GM12878 (cell line): ENCODE results near the gene NOS1. TPM values are rescaled to one million over a fixed set of nuclear protein-coding genes. Genes with fewer than 3 reads are reported as not detected.

Experiments used
- CHD4 ChIP-seq: fragments of 200-600 bp; sonication (generic); IDR thresholded peaks from 2 replicates; pipeline ENCODE4 v1.6.1; 2016; ENCODE audit warnings: mild to moderate bottlenecking
- CREB1 ChIP-seq: IDR thresholded peaks from 2 replicates; pipeline ENCODE4 v1.6.1; 2012; ENCODE audit warnings: low read depth, mild to moderate bottlenecking, inconsistent platforms
- DPF2 ChIP-seq: fragments of 450-650 bp; IDR thresholded peaks from 2 replicates; pipeline ENCODE4 v1.6.1; 2017; ENCODE audit warnings: mild to moderate bottlenecking
- E2F4 ChIP-seq: IDR thresholded peaks from 2 replicates; pipeline ENCODE4 v1.6.1; 2012; ENCODE audit warnings: low read depth, low read length, improper control_type of control experiment
- EGR1 ChIP-seq, 2 experiments: IDR thresholded peaks; 1 replicate in 1 of 2; 2 replicates in 1 of 2; pipeline ENCODE4 v1.6.1; 2011 to 2012; ENCODE audit warnings: low read depth in 2 of 2, low read length in 2 of 2, borderline replicate concordance in 1 of 2, mild to moderate bottlenecking in 1 of 2, moderate library complexity in 1 of 2
- EP300 ChIP-seq, 2 experiments: fragments of 150-350 bp in 1 of 2; IDR thresholded peaks; 2 replicates each; pipeline ENCODE4 v1.6.1; 2011 to 2012; ENCODE audit warnings: low read depth in 2 of 2, low read length in 2 of 2, borderline replicate concordance in 1 of 2, improper control_type of control experiment in 1 of 2, inconsistent platforms in 1 of 2; ENCODE audit not compliant: control insufficient read depth in 1 of 2
- FOXK2 ChIP-seq: fragments of 450-650 bp; IDR thresholded peaks from 2 replicates; pipeline ENCODE4 v1.6.1; 2017; ENCODE audit warnings: mild to moderate bottlenecking, moderate library complexity
- GABPA ChIP-seq: IDR thresholded peaks from 2 replicates; pipeline ENCODE4 v1.6.1; 2014; ENCODE audit warnings: antibody characterized with exemption, low read depth, mild to moderate bottlenecking, inconsistent platforms
- IKZF1 ChIP-seq: fragments of 450-650 bp; conservative IDR thresholded peaks from 2 replicates; pipeline ENCODE4 v1.6.1; 2017; ENCODE audit warnings: antibody characterized with exemption, mild to moderate bottlenecking
- IKZF2 ChIP-seq, 2 experiments: fragments of 450-650 bp; IDR thresholded peaks; 2 replicates each; pipeline ENCODE4 v1.6.1; 2017; ENCODE audit warnings: mild to moderate bottlenecking in 2 of 2, moderate library complexity in 2 of 2
- IRF4 ChIP-seq: IDR thresholded peaks from 2 replicates; pipeline ENCODE4 v1.6.1; 2011; ENCODE audit warnings: low read depth, low read length
- NFIC ChIP-seq: IDR thresholded peaks from 2 replicates; pipeline ENCODE4 v1.6.1; 2012; ENCODE audit warnings: low read depth, mild to moderate bottlenecking, inconsistent platforms, low read length, moderate library complexity
- NFYA ChIP-seq: IDR thresholded peaks from 2 replicates; pipeline ENCODE4 v1.6.1; 2011; ENCODE audit warnings: low read depth, mild to moderate bottlenecking, low read length, improper control_type of control experiment, borderline replicate concordance
- NRF1 ChIP-seq: conservative IDR thresholded peaks from 2 replicates; pipeline ENCODE4 v1.6.1; 2011; ENCODE audit warnings: mild to moderate bottlenecking, low read depth, low read length, improper control_type of control experiment
- RAD21 ChIP-seq: IDR thresholded peaks from 2 replicates; pipeline ENCODE4 v1.6.1; 2011; ENCODE audit warnings: mild to moderate bottlenecking, low read depth, low read length, moderate library complexity; ENCODE audit not compliant: insufficient read depth
- RUNX3 ChIP-seq: IDR thresholded peaks from 2 replicates; pipeline ENCODE4 v1.6.1; 2012; ENCODE audit warnings: low read length, inconsistent platforms
- SIX5 ChIP-seq: IDR thresholded peaks from 2 replicates; pipeline ENCODE4 v1.6.1; 2011; ENCODE audit warnings: mild to moderate bottlenecking, low read depth, low read length, moderate library complexity; ENCODE audit not compliant: severe bottlenecking
- SMAD1 ChIP-seq: fragments of 450-650 bp; IDR thresholded peaks from 2 replicates; pipeline ENCODE4 v1.6.1; 2018; ENCODE audit warnings: mild to moderate bottlenecking, low read depth; ENCODE audit not compliant: partially characterized antibody
- SP1 ChIP-seq: IDR thresholded peaks from one replicate; pipeline ENCODE4 v1.6.1; 2011; ENCODE audit warnings: low read depth, low read length
- SREBF1 ChIP-seq: IDR thresholded peaks from 2 replicates; pipeline ENCODE4 v1.6.1; 2012; ENCODE audit warnings: mild to moderate bottlenecking, low read length
- SREBF2 ChIP-seq: IDR thresholded peaks from 2 replicates; pipeline ENCODE4 v1.6.1; 2012; ENCODE audit warnings: mild to moderate bottlenecking, low read length
- STAT3 ChIP-seq: IDR thresholded peaks from 2 replicates; pipeline ENCODE4 v1.6.1; 2011; ENCODE audit warnings: low read depth, low read length, improper control_type of control experiment
- SUZ12 ChIP-seq: fragments of 200-600 bp; sonication (generic); IDR thresholded peaks from one replicate; pipeline ENCODE4 v1.6.1; 2018; ENCODE audit warnings: antibody characterized with exemption, mild to moderate bottlenecking; ENCODE audit not compliant: unreplicated experiment
- USF1 ChIP-seq: IDR thresholded peaks from 2 replicates; pipeline ENCODE4 v1.6.1; 2011; ENCODE audit warnings: borderline replicate concordance, low read depth, mild to moderate bottlenecking, moderate library complexity, mixed read lengths, low read length; ENCODE audit not compliant: insufficient read depth; ENCODE audit errors: extremely low read length
- WRNIP1 ChIP-seq: IDR thresholded peaks from 2 replicates; pipeline ENCODE4 v1.6.1; 2011; ENCODE audit warnings: low read depth, low read length, improper control_type of control experiment, borderline replicate concordance
- YY1 ChIP-seq: IDR thresholded peaks from 2 replicates; pipeline ENCODE4 v1.6.1; 2011; ENCODE audit warnings: low read depth, mild to moderate bottlenecking, low read length
- ZNF207 ChIP-seq: fragments of 450-650 bp; IDR thresholded peaks from 2 replicates; pipeline ENCODE4 v1.6.1; 2014; ENCODE audit warnings: antibody characterized with exemption, mild to moderate bottlenecking, borderline replicate concordance
- ZNF24 ChIP-seq: fragments of 450-650 bp; IDR thresholded peaks from 2 replicates; pipeline ENCODE4 v1.6.1; 2017; ENCODE audit warnings: antibody characterized with exemption, mild to moderate bottlenecking
- polyA plus RNA-seq, 11 experiments: library from polyadenylated mRNA; depleted of rRNA in 4 of 11; unstranded in 6 of 11; stranded (reverse) in 5 of 11; fragments of >200 nt; fragmentation: Nextera tagmentation in 4 of 11; fragmentation: Illumina TruSeq in 1 of 11; extraction: Ambion mirVana in 4 of 11; extraction: Trizol in 1 of 11; gene quantifications; 1 replicate in 1 of 11; 2 replicates in 10 of 11; pipeline versions ENCODE4 v1.2.1 to v1.2.3, GENCODE V29; 2011 to 2016; ENCODE audit warnings: inconsistent platforms in 2 of 11, missing spikeins in 2 of 11, low read depth in 1 of 11
- total RNA-seq, 4 experiments: library from RNA; depleted of rRNA in 3 of 4; stranded (reverse); fragments of >200 nt in 3 of 4; fragmentation: Illumina TruSeq in 1 of 4; extraction: Trizol in 1 of 4; gene quantifications; 2 replicates each; pipeline versions ENCODE4 v1.2.1 to v1.2.3, GENCODE V29; 2013 to 2021
- TF ChIP-seq, protein P1 (sequence below): IDR thresholded peaks from 2 replicates; pipeline ENCODE4 v1.6.1; 2011; ENCODE audit warnings: low read depth, low read length, improper control_type of control experiment, borderline replicate concordance
- TF ChIP-seq, protein P2 (sequence below): fragments of 450-650 bp; IDR thresholded peaks from 2 replicates; pipeline ENCODE4 v1.6.1; 2016; ENCODE audit warnings: mild to moderate bottlenecking

Gene NOS1
- total and polyA plus RNA-seq, 10 of the 15 experiments (the other 5 are each of a cell fraction or from before 2014, with no cell fraction given), result under 0.01 to 0.04 (median 0.01) TPM; not detected in 7

DNA sequence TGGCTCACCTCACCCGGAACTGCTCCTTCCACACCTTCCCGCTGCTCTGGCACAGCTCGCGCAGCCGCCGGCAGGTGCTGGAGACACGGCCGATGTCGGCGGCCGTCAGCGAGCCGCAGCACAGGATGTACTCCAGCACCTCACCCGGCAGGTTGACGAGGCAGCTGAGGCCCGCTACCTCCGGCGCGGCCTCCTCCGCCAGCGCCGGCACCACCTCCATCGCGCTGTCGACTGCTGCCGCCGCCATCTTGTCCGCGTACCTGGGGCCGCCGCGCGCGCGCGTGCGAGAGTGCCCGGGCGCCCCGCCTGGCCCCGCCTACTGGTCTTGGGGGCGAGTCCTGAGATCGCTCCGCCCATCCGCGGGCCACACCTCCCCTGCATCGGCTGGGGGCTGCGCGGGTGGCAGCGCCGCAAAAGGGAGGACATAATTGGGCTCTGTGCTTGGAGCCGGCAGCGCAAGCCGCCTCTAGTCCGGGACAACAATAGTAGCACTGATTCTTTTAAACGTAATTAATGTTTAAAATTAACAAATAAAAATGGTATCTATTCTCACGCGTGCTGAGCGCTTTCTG is 171.1 kb downstream of the NOS1 start, which contains the start of gene FBXO21 (continued):
- TF ChIP-seq CREB1 (no peak), SUZ12 (no peak), NFIC (no peak), DPF2 (0 out of 2 replicates have a peak, but pooled peaks have one; percentile 44), NFYA (no peak), USF1 (no peak), ZNF24 (no peak), E2F4 (no peak), IKZF1 (peak; percentile 56), SIX5 (peak; percentile 7), RUNX3 (no peak), EGR1 (IDR thresholded peaks at IDR 0.05; ENCODE audit: borderline replicate concordance in 1 of 2, low read depth in 2 of 2, low read length in 2 of 2) (0 out of 3 replicates have a peak, but pooled peaks of 1 of the 2 experiments have one; percentile 31), IRF4 (no peak), EP300 (IDR thresholded peaks at IDR 0.05; ENCODE audit: borderline replicate concordance in 1 of 2, control insufficient read depth in 1 of 2, low read depth in 2 of 2, low read length in 2 of 2) (no peak), YY1 (peak; percentile 97), SP1 (no peak), IKZF2 (IDR thresholded peaks at IDR 0.05) (no peak), CHD4 (no peak), GABPA (no peak), ZNF207 (peak; percentile 58; the same call in 1 of the 2 replicates), SREBF1 (no peak), RAD21 (no peak), NRF1 (peak; percentile 37; the same call in 1 of the 2 replicates), WRNIP1 (no peak), STAT3 (no peak), SMAD1 (no peak), SREBF2 (no peak), FOXK2 (no peak)
- TF ChIP-seq, protein P1, sequence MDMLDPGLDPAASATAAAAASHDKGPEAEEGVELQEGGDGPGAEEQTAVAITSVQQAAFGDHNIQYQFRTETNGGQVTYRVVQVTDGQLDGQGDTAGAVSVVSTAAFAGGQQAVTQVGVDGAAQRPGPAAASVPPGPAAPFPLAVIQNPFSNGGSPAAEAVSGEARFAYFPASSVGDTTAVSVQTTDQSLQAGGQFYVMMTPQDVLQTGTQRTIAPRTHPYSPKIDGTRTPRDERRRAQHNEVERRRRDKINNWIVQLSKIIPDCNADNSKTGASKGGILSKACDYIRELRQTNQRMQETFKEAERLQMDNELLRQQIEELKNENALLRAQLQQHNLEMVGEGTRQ, result no peak
- TF ChIP-seq, protein P2, sequence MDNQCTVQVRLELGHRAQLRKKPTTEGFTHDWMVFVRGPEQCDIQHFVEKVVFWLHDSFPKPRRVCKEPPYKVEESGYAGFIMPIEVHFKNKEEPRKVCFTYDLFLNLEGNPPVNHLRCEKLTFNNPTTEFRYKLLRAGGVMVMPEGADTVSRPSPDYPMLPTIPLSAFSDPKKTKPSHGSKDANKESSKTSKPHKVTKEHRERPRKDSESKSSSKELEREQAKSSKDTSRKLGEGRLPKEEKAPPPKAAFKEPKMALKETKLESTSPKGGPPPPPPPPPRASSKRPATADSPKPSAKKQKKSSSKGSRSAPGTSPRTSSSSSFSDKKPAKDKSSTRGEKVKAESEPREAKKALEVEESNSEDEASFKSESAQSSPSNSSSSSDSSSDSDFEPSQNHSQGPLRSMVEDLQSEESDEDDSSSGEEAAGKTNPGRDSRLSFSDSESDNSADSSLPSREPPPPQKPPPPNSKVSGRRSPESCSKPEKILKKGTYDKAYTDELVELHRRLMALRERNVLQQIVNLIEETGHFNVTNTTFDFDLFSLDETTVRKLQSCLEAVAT, result no peak
